ENCODE measurements around the gene KCTD2. TPM values are rescaled to one million over a fixed set of nuclear protein-coding genes. Genes with fewer than 3 reads are reported as not detected.

The KCTD2 gene
- total and polyA plus RNA-seq, 9 of the 15 experiments (the other 6 are each of a cell fraction or from before 2014, with no cell fraction given) = 1.7 to 32.9 (median 15.8) TPM

GRCh38 chr17:75059369-75060345 is 12.6 kb downstream of the KCTD2 start (continued):
- TF ChIP-seq CXXC5 (CRISPR knock-in tag; IDR thresholded peaks at IDR 0.05) (peak; percentile 37), MYC (IDR thresholded peaks at IDR 0.05; ENCODE audit: low read depth, low read length) (peak; percentile 48; the same call in 1 of the 2 replicates), MYC (CRISPR knock-in tag; IDR thresholded peaks at IDR 0.05; ENCODE audit: borderline replicate concordance, low read depth) (no peak), HES1 (IDR thresholded peaks at IDR 0.05; ENCODE audit: low read depth) (no peak), ZNF174 (CRISPR knock-in tag; IDR thresholded peaks at IDR 0.05) (no peak), DDX20 (tag; IDR thresholded peaks at IDR 0.05; ENCODE audit: low read depth) (no peak), ZNF609 (CRISPR knock-in tag; IDR thresholded peaks at IDR 0.05; ENCODE audit: borderline replicate concordance) (no peak), REST (IDR thresholded peaks at IDR 0.05; ENCODE audit: borderline replicate concordance) (peak; percentile 65; the same call in 1 of the 2 replicates), REST (CRISPR knock-in tag; IDR thresholded peaks at IDR 0.05; ENCODE audit: low read depth) (no peak), ZKSCAN3 (CRISPR knock-in tag; IDR thresholded peaks at IDR 0.05) (no peak), TFAP4 (CRISPR knock-in tag; IDR thresholded peaks at IDR 0.05; ENCODE audit: borderline replicate concordance) (peak; percentile 51; the same call in 1 of the 2 replicates)
